LNCaP clone FGC (cell line): ENCODE data around the gene FMN1.

Experiments
- DNase-seq: peaks from one replicate; pipeline ENCODE4 v3.0.0-alpha.2; 2011; ENCODE audit warnings: low read depth
- H3K4me3 ChIP-seq: 2 replicates; pipeline ENCODE4 v1.5.1; 2011; ENCODE audit warnings: mild to moderate bottlenecking, low read depth, low read length, control low read depth
- CTCF ChIP-seq: IDR thresholded peaks from 2 replicates; pipeline ENCODE4 v1.5.1; 2012; ENCODE audit warnings: mild to moderate bottlenecking; ENCODE audit not compliant: control insufficient read depth, insufficient read depth; ENCODE audit errors: extremely low read depth

Gene FMN1

DNA sequence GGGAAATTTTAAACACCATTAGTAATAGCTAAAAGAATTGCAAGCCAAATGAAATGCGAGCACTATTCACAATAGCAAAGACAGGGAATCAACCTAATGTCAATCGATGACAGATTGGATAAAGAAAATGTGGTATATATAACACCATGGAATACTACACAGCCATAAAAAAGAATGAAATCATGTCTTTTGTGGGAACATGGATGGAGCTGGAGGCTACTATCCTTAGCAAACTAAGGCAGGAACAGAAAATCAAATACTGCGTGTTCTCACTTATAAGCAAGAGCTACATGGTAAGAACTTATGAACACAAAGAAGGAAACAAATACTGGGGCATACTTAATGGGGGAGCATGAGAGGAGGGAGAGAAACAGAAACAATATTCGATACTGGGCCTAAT is 85.2 kb downstream of the FMN1 start:
- no peak overlapping the region for H3K4me3 ChIP-seq
- TF ChIP-seq CTCF, result no peak
- no peak for DNase-seq

DNA sequence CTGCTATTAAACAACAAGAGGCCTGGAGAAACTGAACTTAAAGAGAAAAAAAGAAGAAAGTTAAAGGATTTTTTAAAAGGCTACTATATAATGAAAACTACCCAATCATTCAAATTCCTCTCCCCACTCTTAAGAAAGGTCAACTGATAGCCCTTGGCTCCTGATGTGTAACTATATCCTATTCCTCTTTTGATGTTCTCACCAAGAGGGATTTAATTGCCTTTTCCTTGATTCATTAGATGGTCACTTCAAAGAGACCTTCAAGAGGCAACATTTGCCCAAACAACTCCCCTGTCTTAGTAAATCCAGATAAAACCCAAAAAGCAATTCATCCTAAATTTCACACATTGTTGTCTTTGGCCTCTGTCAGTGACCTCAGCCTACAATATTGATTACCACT is 86.0 kb downstream of the FMN1 start:
- no peak for DNase-seq
- no peak for TF ChIP-seq CTCF
- H3K4me3 ChIP-seq, result no peak overlapping the region

GRCh38 chr15:33107950-33108349 is 86.6 kb downstream of the FMN1 start:
- no peak for DNase-seq
- no peak for TF ChIP-seq CTCF
- H3K4me3 ChIP-seq, result no peak overlapping the region

DNA sequence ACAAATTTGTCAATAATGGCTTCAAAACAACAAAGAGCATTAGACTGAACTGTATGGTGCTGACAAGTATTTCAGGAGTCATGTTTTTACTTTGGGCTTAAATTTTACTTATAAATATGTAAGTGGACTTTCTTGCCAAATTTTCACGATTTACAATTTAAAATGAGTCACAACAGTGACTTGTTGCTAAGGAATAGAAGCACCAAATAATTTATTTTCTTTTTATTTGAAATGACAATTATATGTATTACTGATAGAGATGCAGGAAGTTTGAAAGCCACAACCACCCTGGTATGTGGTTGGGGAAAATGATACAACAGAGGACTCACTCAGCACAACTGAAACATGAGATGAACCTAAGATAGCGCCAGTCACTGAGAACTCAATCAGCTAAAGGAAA is 90.3 kb downstream of the FMN1 start:
- no peak for TF ChIP-seq CTCF
- H3K4me3 ChIP-seq, result no peak overlapping the region
- no peak for DNase-seq

- DNase-seq, result no peak
These were observed 93.5 kb downstream of the FMN1 start for GRCh38 chr15:33101036-33101435.

GRCh38 chr15:33100314-33100713 is 94.2 kb downstream of the FMN1 start:
- H3K4me3 ChIP-seq, result no peak overlapping the region
- DNase-seq, result no peak
- no peak for TF ChIP-seq CTCF

More at GRCh38 chr15:33101036-33101435, 93.5 kb downstream of the FMN1 start:
- no peak overlapping the region for H3K4me3 ChIP-seq
- TF ChIP-seq CTCF, result no peak

DNA sequence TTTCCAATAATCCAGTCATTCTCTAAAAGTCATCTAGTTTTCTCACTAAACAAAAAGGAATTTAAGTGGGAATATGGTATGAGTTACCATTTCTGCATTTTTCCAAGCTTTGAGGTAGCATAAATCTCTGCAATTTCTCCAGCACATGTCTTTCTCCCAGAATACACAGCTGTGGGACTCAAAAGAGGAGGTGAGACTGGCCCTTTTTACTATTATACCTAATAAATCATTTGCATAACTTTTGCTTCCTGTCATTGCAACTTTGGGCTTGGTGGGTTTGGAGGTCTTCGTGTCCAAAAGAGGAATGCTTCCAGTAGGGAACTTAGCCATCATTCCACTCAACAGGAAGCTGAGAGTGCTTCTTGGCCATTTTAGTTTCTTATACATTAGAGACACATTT is 94.8 kb downstream of the FMN1 start:
- no peak for TF ChIP-seq CTCF
- no peak for DNase-seq
- no peak overlapping the region for H3K4me3 ChIP-seq
